Ishikawa (cell line): ENCODE measurements around the gene OR9Q1.

Experiments
- EP300 ChIP-seq: IDR thresholded peaks from 2 replicates; pipeline ENCODE4 v1.6.1; 2012; ENCODE audit warnings: borderline replicate concordance
- NFIC ChIP-seq: IDR thresholded peaks from 2 replicates; pipeline ENCODE4 v1.6.1; 2012
- TAF1 ChIP-seq: IDR thresholded peaks from 2 replicates; pipeline ENCODE4 v1.6.1; 2012; ENCODE audit warnings: low read depth, mild to moderate bottlenecking

- TF ChIP-seq NFIC (no peak), EP300 (no peak), TAF1 (no peak)
Measured at GRCh38 chr11:58152781-58153180, 129.1 kb downstream of the OR9Q1 start.
